ENCODE data around the gene DGKB.
A peak's percentile ranks its signal among the peaks of the same experiment; 100 is the strongest.
"Not testable (repeated sequence)": the region's sequence is repeated elsewhere in the genome, so short reads cannot be mapped to it uniquely, and the experiment has no call there.

DGKB gene

GRCh38 chr7:14570750-14571607 lies 331.6 kb downstream of the DGKB start:
- DNase-seq: no peak

GRCh38 chr7:14552060-14552459 lies 350.5 kb downstream of the DGKB start:
- DNase-seq: no peak

GRCh38 chr7:14551310-14551709 lies 351.2 kb downstream of the DGKB start:
- DNase-seq: no peak

GRCh38 chr7:14542624-14543023 lies 359.9 kb downstream of the DGKB start:
- DNase-seq: no peak

- no peak for DNase-seq
These were observed 381.4 kb downstream of the DGKB start for GRCh38 chr7:14521183-14521582.

- no peak for DNase-seq
These were observed 392.3 kb downstream of the DGKB start for GRCh38 chr7:14510268-14510667.

GRCh38 chr7:14507617-14508016 lies 394.9 kb downstream of the DGKB start:
- no peak for DNase-seq

- DNase-seq: no peak
These were observed 396.6 kb downstream of the DGKB start for GRCh38 chr7:14505906-14506305.

- DNase-seq: no peak
These were observed 398.4 kb downstream of the DGKB start for GRCh38 chr7:14504134-14504533.

GRCh38 chr7:14503623-14504022 lies 398.9 kb downstream of the DGKB start:
- DNase-seq: no peak

- DNase-seq: no peak
These were observed 401.1 kb downstream of the DGKB start for GRCh38 chr7:14501436-14501835.

GRCh38 chr7:14497390-14497789 lies 405.2 kb downstream of the DGKB start:
- DNase-seq: no peak

GRCh38 chr7:14495633-14496032 lies 406.9 kb downstream of the DGKB start:
- no peak for DNase-seq

GRCh38 chr7:14487701-14488395 lies 414.7 kb downstream of the DGKB start:
- no peak for DNase-seq

- no peak for DNase-seq
These were observed 418.9 kb downstream of the DGKB start for GRCh38 chr7:14483663-14484062.

- DNase-seq: no peak
These were observed 422.3 kb downstream of the DGKB start for GRCh38 chr7:14480281-14480680.

GRCh38 chr7:14478834-14479510 lies 423.6 kb downstream of the DGKB start:
- no peak for DNase-seq

GRCh38 chr7:14461716-14462115 lies 440.8 kb downstream of the DGKB start:
- DNase-seq: not testable (repeated sequence)

- DNase-seq: not testable (repeated sequence)
These were observed 443.7 kb downstream of the DGKB start for GRCh38 chr7:14458846-14459245.

- peak; percentile 27 to 41 for DNase-seq
These were observed 444.7 kb downstream of the DGKB start for GRCh38 chr7:14457568-14458453.

GRCh38 chr7:14449291-14449690 lies 453.3 kb downstream of the DGKB start:
- DNase-seq: no peak

GRCh38 chr7:14446829-14447228 lies 455.7 kb downstream of the DGKB start:
- no peak for DNase-seq

GRCh38 chr7:14446219-14446618 lies 456.3 kb downstream of the DGKB start:
- DNase-seq: no peak

Measured in activated T-cell treated with anti-CD3 and anti-CD28 coated beads, Interleukin-2, amount 50 U/mL, for 48 hours (primary cell).